Measurements from ENCODE around the gene NRDE2. TPM values are rescaled to one million over a fixed set of nuclear protein-coding genes. Genes with fewer than 3 reads are reported as not detected.

The NRDE2 gene
- polyA plus RNA-seq (2013, experiment 1 of 2) = 7.8 TPM
- 6.5 TPM for polyA plus RNA-seq (2013, experiment 2 of 2)

- Histone ChIP-seq H3K27ac (ENCODE audit: low read depth, low read length) (peak within 1 kb of the TSS; percentile 74), H3K27me3 (ENCODE audit: insufficient read depth, low read length) (peaks cover 34% of the 10 kb centered on the region), H3K9me3 (ENCODE audit: insufficient read depth, low read depth, low read length) (no peaks in the 10 kb centered on the region), H3K4me1 (ENCODE audit: insufficient read depth, low read length) (0 out of 2 replicates have a peak, but pooled peaks cover 4% of the 10 kb centered on the region), H3K4me3 (ENCODE audit: low read length) (peak within 1 kb of the TSS; percentile 72), H3K9ac (ENCODE audit: low read depth, low read length) (peak within 1 kb of the TSS; percentile 88), H3K36me3 (ENCODE audit: insufficient read depth, low read length) (no peaks in the 10 kb centered on the region; the same call in 1 of the 2 replicates)
- WGBS = 5% methylated on average over 46 of the region's 46 CpGs
Observed at GRCh38 chr14:90331497-90332270, at the start of gene NRDE2. Gene NRDE2 (minus strand): TSS chr14:90331941. CDS start chr14:90331904, 37 bp downstream.

- Histone ChIP-seq H3K4me3 (ENCODE audit: low read length) (no peak overlapping the region), H3K27me3 (ENCODE audit: insufficient read depth, low read length) (peaks cover 8% of the 10 kb centered on the region; the same call in 1 of the 2 replicates), H3K36me3 (ENCODE audit: insufficient read depth, low read length) (no peaks in the 10 kb centered on the region), H3K4me1 (ENCODE audit: insufficient read depth, low read length) (peaks cover 10% of the 10 kb centered on the region), H3K27ac (ENCODE audit: low read depth, low read length) (no peak overlapping the region), H3K9me3 (ENCODE audit: insufficient read depth, low read depth, low read length) (no peaks in the 10 kb centered on the region), H3K9ac (ENCODE audit: low read depth, low read length) (no peak overlapping the region)
- WGBS = 87% methylated on average over 7 of the region's 8 CpGs
Observed at GRCh38 chr14:90381011-90381786, 49.5 kb upstream of the NRDE2 start.

- H3K9me3 ChIP-seq (ENCODE audit: insufficient read depth, low read depth, low read length) = no peaks in the 10 kb centered on the region
- peaks cover 7% of the 10 kb centered on the region for H3K4me1 ChIP-seq (ENCODE audit: insufficient read depth, low read length)
- H3K9ac ChIP-seq (ENCODE audit: low read depth, low read length) = no peak overlapping the region
- no peak overlapping the region for H3K27ac ChIP-seq (ENCODE audit: low read depth, low read length)
- WGBS = 93% methylated on average over 2 of the region's 2 CpGs
- H3K4me3 ChIP-seq (ENCODE audit: low read length) = no peak overlapping the region
- H3K36me3 ChIP-seq (ENCODE audit: insufficient read depth, low read length) = no peaks in the 10 kb centered on the region
- H3K27me3 ChIP-seq (ENCODE audit: insufficient read depth, low read length) = no peaks in the 10 kb centered on the region
Observed at GRCh38 chr14:90379106-90379505, 47.4 kb upstream of the NRDE2 start.

- H3K27me3 ChIP-seq (ENCODE audit: insufficient read depth, low read length) = no peaks in the 10 kb centered on the region
- H3K4me3 ChIP-seq (ENCODE audit: low read length) = no peak overlapping the region
- no peak overlapping the region for H3K9ac ChIP-seq (ENCODE audit: low read depth, low read length)
- 86% methylated on average over 6 of the region's 6 CpGs for WGBS
- no peaks in the 10 kb centered on the region for H3K36me3 ChIP-seq (ENCODE audit: insufficient read depth, low read length)
- no peak overlapping the region for H3K27ac ChIP-seq (ENCODE audit: low read depth, low read length)
- peaks cover 6% of the 10 kb centered on the region for H3K4me1 ChIP-seq (ENCODE audit: insufficient read depth, low read length)
- H3K9me3 ChIP-seq (ENCODE audit: insufficient read depth, low read depth, low read length) = no peaks in the 10 kb centered on the region
Observed at GRCh38 chr14:90378249-90378648, 46.5 kb upstream of the NRDE2 start.

GRCh38 chr14:90375934-90376333 lies 44.2 kb upstream of the NRDE2 start:
- WGBS = 100% methylated on average over 2 of the region's 4 CpGs

GRCh38 chr14:90374813-90375212 lies 43.1 kb upstream of the NRDE2 start:
- Histone ChIP-seq H3K9ac (ENCODE audit: low read depth, low read length) (no peak overlapping the region), H3K9me3 (ENCODE audit: insufficient read depth, low read depth, low read length) (no peaks in the 10 kb centered on the region), H3K4me1 (ENCODE audit: insufficient read depth, low read length) (no peaks in the 10 kb centered on the region), H3K27me3 (ENCODE audit: insufficient read depth, low read length) (no peaks in the 10 kb centered on the region), H3K27ac (ENCODE audit: low read depth, low read length) (no peak overlapping the region), H3K36me3 (ENCODE audit: insufficient read depth, low read length) (no peaks in the 10 kb centered on the region), H3K4me3 (ENCODE audit: low read length) (no peak overlapping the region)
- WGBS = 92% methylated on average over 4 of the region's 4 CpGs

More at GRCh38 chr14:90375934-90376333, 44.2 kb upstream of the NRDE2 start:
- Histone ChIP-seq H3K36me3 (ENCODE audit: insufficient read depth, low read length) (no peaks in the 10 kb centered on the region), H3K27me3 (ENCODE audit: insufficient read depth, low read length) (no peaks in the 10 kb centered on the region), H3K4me3 (ENCODE audit: low read length) (no peak overlapping the region), H3K27ac (ENCODE audit: low read depth, low read length) (no peak overlapping the region), H3K9ac (ENCODE audit: low read depth, low read length) (no peak overlapping the region), H3K9me3 (ENCODE audit: insufficient read depth, low read depth, low read length) (no peaks in the 10 kb centered on the region), H3K4me1 (ENCODE audit: insufficient read depth, low read length) (no peaks in the 10 kb centered on the region)

GRCh38 chr14:90373887-90374286 lies 42.1 kb upstream of the NRDE2 start:
- H3K27me3 ChIP-seq (ENCODE audit: insufficient read depth, low read length) = no peaks in the 10 kb centered on the region
- no peak overlapping the region for H3K9ac ChIP-seq (ENCODE audit: low read depth, low read length)

GRCh38 chr14:90368946-90369721 lies 37.4 kb upstream of the NRDE2 start:
- Histone ChIP-seq H3K27ac (ENCODE audit: low read depth, low read length) (no peak overlapping the region), H3K9ac (ENCODE audit: low read depth, low read length) (no peak overlapping the region), H3K4me3 (ENCODE audit: low read length) (no peak overlapping the region), H3K36me3 (ENCODE audit: insufficient read depth, low read length) (no peaks in the 10 kb centered on the region), H3K4me1 (ENCODE audit: insufficient read depth, low read length) (no peaks in the 10 kb centered on the region), H3K9me3 (ENCODE audit: insufficient read depth, low read depth, low read length) (no peaks in the 10 kb centered on the region), H3K27me3 (ENCODE audit: insufficient read depth, low read length) (no peaks in the 10 kb centered on the region)
- 70% methylated on average over 1 of the region's 1 CpG for WGBS

More at GRCh38 chr14:90373887-90374286, 42.1 kb upstream of the NRDE2 start:
- H3K9me3 ChIP-seq (ENCODE audit: insufficient read depth, low read depth, low read length) = no peaks in the 10 kb centered on the region
- no peak overlapping the region for H3K27ac ChIP-seq (ENCODE audit: low read depth, low read length)
- H3K4me1 ChIP-seq (ENCODE audit: insufficient read depth, low read length) = no peaks in the 10 kb centered on the region
- no peak overlapping the region for H3K4me3 ChIP-seq (ENCODE audit: low read length)
- 90% methylated on average over 6 of the region's 6 CpGs for WGBS
- H3K36me3 ChIP-seq (ENCODE audit: insufficient read depth, low read length) = no peaks in the 10 kb centered on the region

- WGBS = 98% methylated on average over 4 of the region's 4 CpGs
- no peak overlapping the region for H3K4me3 ChIP-seq (ENCODE audit: low read length)
- no peak overlapping the region for H3K9ac ChIP-seq (ENCODE audit: low read depth, low read length)
- H3K9me3 ChIP-seq (ENCODE audit: insufficient read depth, low read depth, low read length) = no peaks in the 10 kb centered on the region
- H3K27me3 ChIP-seq (ENCODE audit: insufficient read depth, low read length) = no peaks in the 10 kb centered on the region
- H3K36me3 ChIP-seq (ENCODE audit: insufficient read depth, low read length) = no peaks in the 10 kb centered on the region
- no peak overlapping the region for H3K27ac ChIP-seq (ENCODE audit: low read depth, low read length)
- H3K4me1 ChIP-seq (ENCODE audit: insufficient read depth, low read length) = no peaks in the 10 kb centered on the region
Observed at GRCh38 chr14:90362558-90362896, 30.8 kb upstream of the NRDE2 start.

GRCh38 chr14:90361865-90362557 lies 30.3 kb upstream of the NRDE2 start:
- Histone ChIP-seq H3K27ac (ENCODE audit: low read depth, low read length) (no peak overlapping the region), H3K4me1 (ENCODE audit: insufficient read depth, low read length) (no peaks in the 10 kb centered on the region), H3K4me3 (ENCODE audit: low read length) (no peak overlapping the region), H3K9me3 (ENCODE audit: insufficient read depth, low read depth, low read length) (no peaks in the 10 kb centered on the region), H3K9ac (ENCODE audit: low read depth, low read length) (no peak overlapping the region), H3K36me3 (ENCODE audit: insufficient read depth, low read length) (no peaks in the 10 kb centered on the region), H3K27me3 (ENCODE audit: insufficient read depth, low read length) (no peaks in the 10 kb centered on the region)
- WGBS = 89% methylated on average over 6 of the region's 7 CpGs

Measured in HUES64 (cell line).